ENCODE data around the gene OR52E1. TPM values are rescaled to one million over a fixed set of nuclear protein-coding genes. Genes with fewer than 3 reads are reported as not detected.

Gene OR52E1
- total and polyA plus RNA-seq, 2 of the 4 experiments (the other 2 are of a cell fraction), result not detected

DNA sequence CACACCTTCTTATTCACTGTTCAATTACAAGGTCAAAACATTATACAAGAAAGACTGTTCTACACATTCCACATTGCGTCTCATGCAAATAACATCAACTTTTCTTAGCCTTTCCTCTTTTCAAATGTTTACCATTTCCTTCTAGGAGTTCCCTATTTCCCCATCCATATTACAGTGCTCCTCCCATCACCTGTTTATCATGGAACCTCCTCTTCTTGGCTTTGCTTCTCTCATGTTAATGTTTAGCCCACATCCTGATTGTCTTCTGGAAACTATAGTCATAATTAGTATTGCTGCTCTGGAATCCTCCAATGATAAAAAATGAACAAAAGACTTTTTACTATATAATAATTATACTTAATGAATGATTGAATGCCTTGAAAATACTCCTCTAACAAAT, 21.3 kb downstream of the OR52E1 start:
- no peaks in the 10 kb centered on the region for H3K9me3 ChIP-seq (ENCODE audit: control insufficient read depth, insufficient read depth, low read length)
- no peak overlapping the region for H2BK15ac ChIP-seq (ENCODE audit: low read depth, low read length)
- intact Hi-C loops (cut with micrococcal nuclease) (no loop called here), dilution Hi-C loops (cut with HindIII; ENCODE audit: low sequenced_read_pairs, unreplicated experiment) (no loop called here), in situ Hi-C loops (cut with MboI; ENCODE audit: low sequenced_read_pairs) (no loop called here)
- H3K36me3 ChIP-seq (ENCODE audit: control insufficient read depth, insufficient read depth, low read length), result no peaks in the 10 kb centered on the region
- H2AK5ac ChIP-seq (ENCODE audit: low read depth, low read length), result no peak overlapping the region
- TF ChIP-seq POLR2A (IDR thresholded peaks at IDR 0.05; ENCODE audit: low read depth, low read length) (no peak), CHD1 (IDR thresholded peaks at IDR 0.05; ENCODE audit: low read depth, low read length) (no peak), MAFK (IDR thresholded peaks at IDR 0.05; ENCODE audit: low read depth, low read length) (no peak), MAZ (IDR thresholded peaks at IDR 0.05; ENCODE audit: borderline replicate concordance, low read depth, low read length) (no peak), ELK1 (IDR thresholded peaks at IDR 0.05; ENCODE audit: borderline replicate concordance, low read depth, low read length) (no peak), RFX5 (IDR thresholded peaks at IDR 0.05; ENCODE audit: low read depth, low read length) (no peak), MXI1 (IDR thresholded peaks at IDR 0.05; ENCODE audit: borderline replicate concordance, low read depth, low read length) (no peak)
- 43% methylated on average over 1 of the region's 1 CpG; no CpG with 5 or more reads in 1 of the 2 experiments for WGBS, 2 experiments (ENCODE audit: extremely low coverage in 2 of 2, insufficient read length in 1 of 2)
- no peak overlapping the region for H2AK9ac ChIP-seq (replicated peaks; ENCODE audit: low read depth, low read length, poor library complexity)
- no TSS peak for BruUV-seq (replicated peaks)
- no peak overlapping the region for H2BK120ac ChIP-seq (ENCODE audit: low read depth, low read length)
- H3K9ac ChIP-seq (ENCODE audit: low read depth, low read length), result no peak overlapping the region
- no peak overlapping the region for H3K27ac ChIP-seq (ENCODE audit: insufficient read depth, low read length)
- H4K8ac ChIP-seq (ENCODE audit: low read depth in 2 of 2, low read length in 2 of 2), result no peak overlapping the region
- no peak overlapping the region for H3K23ac ChIP-seq (ENCODE audit: low read depth, low read length)
- no peak overlapping the region for H3K4ac ChIP-seq (ENCODE audit: low read depth, low read length)
- H2BK5ac ChIP-seq (ENCODE audit: low read depth, low read length, poor library complexity, severe bottlenecking), result no peak overlapping the region
- no peak for ATAC-seq (ENCODE audit: low read depth)
- no peaks in the 10 kb centered on the region for H3K4me1 ChIP-seq (ENCODE audit: control insufficient read depth, insufficient read depth, low read length)
- POLR2A ChIA-PET (ENCODE audit: unreplicated experiment), result no interaction called here
- no peaks in the 10 kb centered on the region for H3K27me3 ChIP-seq (ENCODE audit: control insufficient read depth, insufficient read depth, low read length)
- no peak overlapping the region for H3K18ac ChIP-seq (ENCODE audit: low read depth, low read length)
- H3K14ac ChIP-seq (replicated peaks; ENCODE audit: low read depth, low read length), result no peak overlapping the region
- H2BK20ac ChIP-seq (ENCODE audit: low read depth, low read length), result no peak overlapping the region
- no peak for DNase-seq
- CTCF ChIA-PET, result no interaction called here
- H3K56ac ChIP-seq (ENCODE audit: extremely low read depth, insufficient read depth, low read length), result no peak overlapping the region
- H3K79me1 ChIP-seq (ENCODE audit: low read depth in 1 of 2, low read length in 2 of 2), result no peaks in the 10 kb centered on the region
- no peak overlapping the region for H2AFZ ChIP-seq (replicated peaks; ENCODE audit: low read length, poor library complexity)
- no peak overlapping the region for H4K91ac ChIP-seq (ENCODE audit: insufficient read depth, low read depth, low read length)
- H3K4me2 ChIP-seq (ENCODE audit: low read depth, low read length), result no peak overlapping the region
- H3K9me1 ChIP-seq (ENCODE audit: insufficient read depth, low read length), result no peaks in the 10 kb centered on the region
- no peak overlapping the region for H3K4me3 ChIP-seq (ENCODE audit: insufficient read depth, low read depth, low read length)
- no peak overlapping the region for H4K5ac ChIP-seq (ENCODE audit: low read depth, low read length)
- H4K20me1 ChIP-seq (ENCODE audit: insufficient read depth, low read length), result no peaks in the 10 kb centered on the region
